NCI-H2107 treated with DMSO at 0.1 percent for 48 hours (cell line): Measurements from ENCODE around the gene ARL3.
"Not testable (repeated sequence)": the region's sequence is repeated elsewhere in the genome, so short reads cannot be mapped to it uniquely, and the experiment has no call there.

Source experiments
- DNase-seq: peaks from one replicate; lab custom pipeline; 2025; ENCODE audit not compliant: unreplicated experiment; lab: John Stamatoyannopoulos, UW

ARL3 gene, protein sequence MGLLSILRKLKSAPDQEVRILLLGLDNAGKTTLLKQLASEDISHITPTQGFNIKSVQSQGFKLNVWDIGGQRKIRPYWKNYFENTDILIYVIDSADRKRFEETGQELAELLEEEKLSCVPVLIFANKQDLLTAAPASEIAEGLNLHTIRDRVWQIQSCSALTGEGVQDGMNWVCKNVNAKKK

GRCh38 chr10:102713814-102714620 lies at the start of gene ARL3:
Gene ARL3 (minus strand): TSS chr10:102714397. CDS start chr10:102714275, 122 bp downstream.
- DNase-seq: peak; percentile 75

GRCh38 chr10:102763037-102763607 lies 48.9 kb upstream of the ARL3 start:
- no peak for DNase-seq

- no peak for DNase-seq
These were observed 48.3 kb upstream of the ARL3 start for GRCh38 chr10:102762401-102763015.

GRCh38 chr10:102761981-102762380 lies 47.8 kb upstream of the ARL3 start:
- DNase-seq: no peak

- no peak for DNase-seq
These were observed 45.5 kb upstream of the ARL3 start for GRCh38 chr10:102759497-102760210.

DNA sequence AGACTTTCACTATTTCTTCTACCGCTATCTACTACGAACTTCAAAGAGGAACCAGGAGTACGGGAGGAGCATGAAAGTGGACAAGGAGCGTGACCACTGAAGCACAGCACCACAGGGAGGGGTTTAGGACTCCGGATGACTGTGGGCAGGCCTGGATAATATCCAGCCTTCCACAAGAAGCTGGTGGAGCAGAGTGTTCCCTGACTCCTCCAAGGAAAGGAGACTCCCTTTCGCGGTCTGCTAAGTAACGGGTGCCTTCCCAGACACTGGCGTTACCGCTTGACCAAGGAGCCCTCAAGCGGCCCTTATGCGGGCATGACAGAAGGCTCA lies 44.7 kb upstream of the ARL3 start:
- DNase-seq: not testable (repeated sequence)

- DNase-seq: no peak
These were observed 44.2 kb upstream of the ARL3 start for GRCh38 chr10:102758240-102758932.

- no peak for DNase-seq
These were observed 43.1 kb upstream of the ARL3 start for GRCh38 chr10:102757323-102757722.

DNA sequence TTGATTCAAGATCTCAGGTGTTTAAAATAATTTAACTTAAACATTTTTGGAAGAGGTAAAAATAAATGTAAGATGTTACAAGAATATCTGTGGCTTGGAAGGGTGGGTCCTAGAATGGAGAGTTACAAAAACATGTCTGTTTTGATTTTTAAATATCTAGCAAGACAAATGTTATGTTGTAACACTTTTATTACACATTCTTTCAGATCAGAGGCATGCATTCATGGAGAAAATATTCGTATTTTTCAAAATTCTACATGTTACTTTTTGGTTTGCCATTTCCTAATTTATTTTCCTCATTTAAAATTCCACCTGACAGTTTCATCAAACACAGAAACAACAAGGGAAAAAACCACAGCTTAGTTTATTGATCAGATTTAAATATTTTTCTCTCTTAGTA lies 39.5 kb upstream of the ARL3 start:
- no peak for DNase-seq

DNA sequence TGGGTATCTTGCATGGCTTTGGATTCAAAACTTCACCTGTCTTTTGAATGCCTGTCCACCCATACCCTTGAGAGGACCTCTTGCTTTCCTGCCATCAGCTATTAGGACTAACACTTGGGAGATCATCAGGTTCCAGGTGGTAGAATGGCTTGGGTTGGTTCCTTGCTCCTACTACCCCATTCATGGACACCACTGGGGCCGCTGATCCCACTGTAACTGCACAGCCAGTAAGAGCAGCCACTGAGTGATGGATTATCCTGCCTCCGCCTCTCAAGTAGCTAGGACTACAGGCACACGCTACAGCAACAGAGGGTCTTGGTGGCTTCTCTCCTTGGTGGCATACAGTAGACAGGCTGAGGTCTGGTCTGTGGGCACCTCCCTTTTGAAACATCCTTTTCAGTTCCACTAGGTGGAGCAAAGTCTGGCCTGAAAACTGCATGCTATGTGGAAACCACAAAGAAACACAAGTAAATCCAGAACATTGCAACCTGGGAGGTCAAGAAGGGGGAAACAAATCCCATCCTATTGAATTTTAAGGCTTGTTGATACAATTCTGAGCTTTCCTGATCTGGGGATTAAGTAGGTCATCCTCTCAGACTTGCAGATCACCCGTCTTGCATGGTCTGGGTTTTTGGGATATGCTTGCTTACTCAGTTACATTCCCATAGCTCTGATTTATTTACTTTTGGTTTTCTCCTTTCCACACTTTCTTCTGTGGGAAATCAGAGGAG lies 38.9 kb upstream of the ARL3 start:
- DNase-seq: no peak

GRCh38 chr10:102752266-102752930 lies 38.2 kb upstream of the ARL3 start:
- DNase-seq: no peak

DNA sequence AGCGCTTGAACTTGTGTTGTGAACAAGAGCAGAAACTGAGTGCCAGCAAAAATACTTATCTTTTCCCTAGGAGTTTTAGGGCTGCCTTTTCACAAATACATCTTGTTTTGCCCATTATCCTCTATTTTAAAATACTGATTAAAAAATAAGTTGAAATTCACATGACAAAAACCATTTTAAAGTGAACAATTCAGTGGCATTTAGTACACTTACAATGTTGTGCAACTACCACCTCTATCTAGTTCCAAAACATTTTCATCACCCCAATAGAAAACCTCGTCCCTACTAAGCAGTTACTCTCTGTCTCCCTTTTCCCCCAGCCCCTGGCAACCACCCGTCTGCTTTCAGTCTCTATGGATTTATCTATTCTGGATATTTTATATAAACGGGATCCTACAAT lies 31.0 kb upstream of the ARL3 start:
- no peak for DNase-seq

DNA sequence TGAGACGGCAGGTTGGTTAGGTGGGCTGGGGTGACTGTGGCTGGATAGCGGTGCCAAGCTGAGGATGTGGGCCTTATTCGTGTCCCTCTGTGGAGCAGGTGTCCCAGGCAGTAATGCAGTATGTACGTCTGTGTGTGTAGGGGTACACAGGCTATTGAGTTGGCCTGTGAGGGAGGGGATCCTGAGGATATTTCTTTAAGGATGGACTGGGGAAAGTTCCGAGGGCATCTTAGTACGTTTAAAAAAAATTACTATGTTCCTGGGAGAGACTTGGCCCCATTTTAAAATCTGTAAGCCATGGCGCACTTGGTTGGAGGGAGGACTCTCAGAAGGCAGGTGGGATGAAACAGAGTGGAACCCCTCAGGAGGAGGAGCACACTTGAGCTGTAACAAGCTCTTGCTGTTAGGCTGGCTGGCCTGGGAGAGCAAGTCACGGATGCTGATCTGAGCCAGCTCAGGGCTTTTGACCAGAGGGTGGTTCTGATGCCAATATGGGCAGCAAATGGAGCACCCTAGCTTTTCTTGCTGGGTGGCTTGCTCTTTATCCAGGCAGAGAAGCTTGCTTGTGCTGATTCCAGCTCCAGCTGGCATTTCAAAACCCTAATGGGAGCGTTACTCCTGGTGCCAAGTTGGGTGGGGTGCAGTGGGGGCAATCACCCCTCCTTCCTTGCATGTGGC lies 30.3 kb upstream of the ARL3 start:
- no peak for DNase-seq

DNA sequence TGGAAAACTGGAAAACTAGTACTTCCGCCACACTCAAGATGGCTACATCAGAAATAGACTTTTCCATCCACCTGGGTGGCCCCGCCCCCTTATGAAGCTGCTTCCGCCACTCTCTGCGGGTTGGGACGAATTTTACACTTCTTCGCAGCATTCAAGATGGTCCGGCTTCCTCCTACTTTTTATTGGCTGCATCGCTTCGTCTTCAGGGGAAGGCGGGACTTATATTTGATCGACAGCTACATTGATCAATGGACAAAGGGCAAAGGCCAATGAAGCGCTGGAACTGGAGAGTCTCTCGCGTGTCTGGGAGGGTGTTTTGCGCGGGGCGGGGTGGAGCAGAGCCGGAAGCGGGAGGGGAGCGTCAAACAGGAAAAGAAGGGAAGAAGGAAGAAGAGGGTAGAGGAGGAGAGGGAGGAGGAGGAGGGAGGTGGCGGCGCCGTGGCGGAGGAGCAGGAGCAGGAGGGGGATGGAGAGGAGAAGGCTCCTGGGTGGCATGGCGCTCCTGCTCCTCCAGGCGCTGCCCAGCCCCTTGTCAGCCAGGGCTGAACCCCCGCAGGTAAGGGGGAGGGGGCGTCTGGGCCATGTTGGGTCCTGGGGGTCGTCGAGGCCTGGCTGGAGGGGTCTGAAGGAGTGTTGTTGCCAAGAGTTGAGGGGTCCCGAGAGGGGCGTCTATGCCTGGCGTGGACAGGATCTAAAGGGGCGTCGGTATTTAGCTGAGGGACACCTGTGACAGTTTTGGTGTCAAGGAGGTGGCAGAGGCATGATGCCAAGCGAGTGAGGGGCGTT lies 29.6 kb upstream of the ARL3 start, which contains the start of gene WBP1L:
Gene WBP1L (plus strand): TSS at position 361 of the 786 bp plus-strand sequence. CDS start 106 bp downstream, at position 467.
- peak; percentile 93 for DNase-seq

DNA sequence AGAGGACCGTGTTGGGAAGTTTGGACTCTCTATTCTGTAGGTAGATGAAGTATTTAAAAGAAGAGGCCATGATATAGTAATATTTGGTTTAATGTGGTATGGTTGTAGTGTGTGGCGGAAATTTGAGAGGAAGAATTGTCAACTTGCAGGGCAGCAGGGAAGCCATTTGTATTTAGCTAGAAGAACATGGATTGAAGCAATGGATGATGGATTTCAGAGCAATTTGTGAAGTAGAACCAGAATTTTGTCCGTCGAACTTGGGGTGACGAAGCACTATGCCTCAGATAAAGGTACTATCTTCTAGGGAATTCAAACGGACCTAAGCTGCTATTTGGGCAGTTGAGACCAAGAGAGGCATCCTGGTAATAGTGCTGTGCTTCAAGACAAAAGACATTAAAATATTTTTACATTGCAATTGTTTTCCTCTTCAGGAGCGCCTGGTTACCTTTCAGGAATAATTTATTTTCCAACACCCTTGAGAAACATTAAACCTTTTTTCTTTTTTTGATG lies 28.9 kb upstream of the ARL3 start:
- no peak for DNase-seq

- DNase-seq: not testable (repeated sequence)
These were observed 28.1 kb upstream of the ARL3 start for GRCh38 chr10:102742313-102742712.

DNA sequence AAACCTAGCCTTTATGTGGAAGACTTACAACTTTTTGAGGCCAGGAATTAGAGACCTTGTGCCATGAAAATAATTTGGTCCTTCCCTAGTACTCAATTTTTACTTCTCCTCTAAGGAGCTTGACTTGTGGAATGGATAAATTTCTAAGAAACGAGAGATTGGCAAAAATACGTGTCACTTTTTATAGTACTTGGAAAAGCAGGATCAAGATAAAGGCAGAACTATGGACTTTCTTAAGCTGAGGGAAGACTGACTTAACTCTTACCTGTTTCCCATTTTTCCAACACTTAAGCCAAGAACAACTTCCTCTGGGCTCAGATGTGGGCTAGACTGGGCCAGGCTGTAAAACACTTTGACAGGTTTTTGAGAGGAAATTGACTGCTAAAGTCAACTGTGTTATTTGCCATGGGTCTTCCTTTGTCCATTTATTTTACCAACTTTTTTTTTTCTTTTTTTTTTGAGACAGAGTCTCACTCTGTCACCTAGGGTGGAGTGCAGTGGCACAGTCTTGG lies 27.6 kb upstream of the ARL3 start:
- DNase-seq: no peak

DNA sequence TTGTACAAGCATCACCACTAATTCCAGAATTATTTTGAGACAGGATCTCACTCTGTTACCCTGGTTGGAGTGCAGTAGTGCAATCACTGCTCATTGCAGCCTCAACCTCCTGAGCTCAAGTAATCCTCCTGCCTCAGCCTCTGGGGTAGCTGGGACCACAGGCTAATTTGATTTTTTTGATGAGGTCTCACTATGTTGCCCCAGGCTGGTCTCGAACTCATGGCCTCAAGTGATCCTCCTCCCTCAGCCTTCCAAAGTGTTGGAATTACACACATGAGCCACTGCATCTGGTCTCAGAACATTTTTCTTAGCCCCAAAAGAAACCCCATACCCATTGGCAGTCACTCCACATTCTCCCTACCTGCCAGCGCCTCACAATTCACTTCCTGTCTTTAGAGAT lies 26.0 kb upstream of the ARL3 start:
- DNase-seq: no peak
